OCI-LY7 (cell line): ENCODE results near the gene MECR. TPM values are rescaled to one million over a fixed set of nuclear protein-coding genes. Genes with fewer than 3 reads are reported as not detected.

Source experiments
- BruUV-seq: library from RNA; stranded (reverse); fragments of 400-500 nt; replicated peaks from 2 replicates; lab custom pipeline; 2021; lab: Mats Ljungman, UMichigan
- CTCF ChIA-PET: fragments of 300-600 bp; sonication (Branson Sonifier 250); formaldehyde crosslinking; loops from one replicate; lab custom pipeline; 2022; ENCODE audit warnings: antibody characterized with exemption; ENCODE audit not compliant: unreplicated experiment; lab: Charles Lee
- POLR2A ChIA-PET: fragments of 300-600 bp; sonication (Branson Sonifier 250); formaldehyde crosslinking; loops from one replicate; lab custom pipeline; 2022; ENCODE audit warnings: antibody characterized with exemption; lab: Charles Lee
- DNase-seq: peaks from one replicate; pipeline ENCODE4 v3.0.0-alpha.2; 2015; ENCODE audit warnings: low spot score
- H2AFZ ChIP-seq: fragments of 200-600 bp; sonication (generic), shearing (Covaris generic); 2 replicates; pipeline ENCODE4 v1.6.1; 2014; ENCODE audit warnings: mild to moderate bottlenecking, antibody characterized with exemption, low read length, moderate library complexity
- H3K27ac ChIP-seq: fragments of 200-600 bp; sonication (generic); 2 replicates; pipeline ENCODE4 v1.5.1; 2014; ENCODE audit warnings: mixed run types, low read depth, mild to moderate bottlenecking, moderate library complexity, low read length, inconsistent platforms; ENCODE audit not compliant: poor library complexity, severe bottlenecking
- H3K36me3 ChIP-seq: fragments of 200-600 bp; sonication (generic); 2 replicates; pipeline ENCODE4 v1.6.1; 2014; ENCODE audit warnings: mild to moderate bottlenecking, antibody characterized with exemption, low read length, moderate library complexity, mixed read lengths; ENCODE audit not compliant: insufficient read depth
- H3K4me1 ChIP-seq: fragments of 200-600 bp; sonication (generic); 2 replicates; pipeline ENCODE4 v1.5.1; 2014; ENCODE audit warnings: mild to moderate bottlenecking, low read length; ENCODE audit not compliant: insufficient read depth, poor library complexity, severe bottlenecking
- H3K4me2 ChIP-seq: fragments of 200-600 bp; sonication (generic); 2 replicates; pipeline ENCODE4 v1.6.1; 2014; ENCODE audit warnings: mild to moderate bottlenecking, low read length
- H3K4me3 ChIP-seq: fragments of 200-600 bp; sonication (generic); 2 replicates; pipeline ENCODE4 v1.5.1; 2014; ENCODE audit warnings: mild to moderate bottlenecking, low read depth, low read length; ENCODE audit not compliant: poor library complexity, severe bottlenecking
- H3K79me2 ChIP-seq: fragments of 200-600 bp; sonication (generic); 2 replicates; pipeline ENCODE4 v1.6.1; 2016; ENCODE audit warnings: low read depth, mild to moderate bottlenecking, low read length, moderate library complexity, mixed read lengths; ENCODE audit not compliant: insufficient read depth
- H3K9me2 ChIP-seq: fragments of 200-600 bp; sonication (generic); 2 replicates; pipeline ENCODE4 v1.6.1; 2016; ENCODE audit warnings: mild to moderate bottlenecking, low read length, mixed read lengths; ENCODE audit not compliant: insufficient read depth
- H3K9me3 ChIP-seq: fragments of 200-600 bp; sonication (generic); 2 replicates; pipeline ENCODE4 v1.6.1; 2014; ENCODE audit warnings: mild to moderate bottlenecking, mixed run types, low read length, mixed read lengths
- H4K20me1 ChIP-seq: fragments of 200-600 bp; sonication (generic); 2 replicates; pipeline ENCODE4 v1.6.1; 2014; ENCODE audit warnings: mild to moderate bottlenecking, antibody characterized with exemption, low read length, moderate library complexity, mixed read lengths; ENCODE audit not compliant: insufficient read depth
- CTCF ChIP-seq: fragments of 200-600 bp; sonication (generic); conservative IDR thresholded peaks from 2 replicates; pipeline ENCODE4 v1.5.1; 2014; ENCODE audit warnings: mild to moderate bottlenecking, antibody characterized with exemption, low read length, moderate library complexity, mixed read lengths
- EZH2phosphoT487 ChIP-seq: fragments of 200-600 bp; sonication (generic); IDR thresholded peaks from 2 replicates; pipeline ENCODE4 v1.6.1; 2018; ENCODE audit warnings: low read depth, borderline replicate concordance, mild to moderate bottlenecking, mixed run types, antibody characterized with exemption, low read length, moderate library complexity, mixed read lengths
- intact Hi-C: fragments of 100-400 bp; cut with micrococcal nuclease; formaldehyde crosslinking; loops from one replicate; pipeline ENCODE4 v1.10.0; 2022; ENCODE audit not compliant: unreplicated experiment
- total RNA-seq, 2 experiments: library from RNA; depleted of rRNA in 1 of 2; stranded (reverse); fragments of >200 nt in 1 of 2; shearing (Covaris generic) in 1 of 2; gene quantifications; 2 replicates each; pipeline ENCODE4 v1.2.3, GENCODE V29; 2014 to 2022

Gene MECR
- total RNA-seq, 2 experiments from 2014 or later: 33.3 to 33.5 TPM

GRCh38 chr1:29279406-29279805 lies 48.7 kb upstream of the MECR start:
- no peak overlapping the region for H3K27ac ChIP-seq
- peaks cover 9% of the 10 kb centered on the region for H3K4me1 ChIP-seq
- H3K4me2 ChIP-seq: no peak overlapping the region
- no peak overlapping the region for H3K4me3 ChIP-seq
- H2AFZ ChIP-seq: no peak overlapping the region
- ChIA-PET CTCF (no interaction called here), POLR2A (no interaction called here)
- H4K20me1 ChIP-seq: no peaks in the 10 kb centered on the region
- BruUV-seq: no TSS peak
- H3K9me2 ChIP-seq: no peaks in the 10 kb centered on the region
- DNase-seq: no peak
- no peaks in the 10 kb centered on the region for H3K36me3 ChIP-seq
- TF ChIP-seq CTCF (no peak), EZH2phosphoT487 (no peak)
- H3K79me2 ChIP-seq: no peaks in the 10 kb centered on the region
- no peaks in the 10 kb centered on the region for H3K9me3 ChIP-seq
- intact Hi-C loops: no loop called here

GRCh38 chr1:29278124-29278523 lies 47.4 kb upstream of the MECR start:
- Histone ChIP-seq H2AFZ (no peak overlapping the region), H4K20me1 (no peaks in the 10 kb centered on the region), H3K79me2 (no peaks in the 10 kb centered on the region), H3K27ac (no peak overlapping the region), H3K4me1 (no peaks in the 10 kb centered on the region), H3K4me2 (no peak overlapping the region), H3K9me2 (no peaks in the 10 kb centered on the region), H3K4me3 (no peak overlapping the region), H3K9me3 (no peaks in the 10 kb centered on the region), H3K36me3 (no peaks in the 10 kb centered on the region)
- TF ChIP-seq EZH2phosphoT487 (no peak), CTCF (no peak)
- ChIA-PET POLR2A (no interaction called here), CTCF (no interaction called here)
- no peak for DNase-seq
- intact Hi-C loops: no loop called here
- BruUV-seq: no TSS peak

GRCh38 chr1:29275435-29275834 lies 44.7 kb upstream of the MECR start:
- Histone ChIP-seq H3K4me3 (no peak overlapping the region), H2AFZ (no peak overlapping the region), H3K36me3 (no peaks in the 10 kb centered on the region), H3K9me2 (no peaks in the 10 kb centered on the region), H3K9me3 (no peaks in the 10 kb centered on the region), H3K4me1 (no peaks in the 10 kb centered on the region), H3K27ac (no peak overlapping the region), H3K4me2 (no peak overlapping the region), H4K20me1 (no peaks in the 10 kb centered on the region), H3K79me2 (no peaks in the 10 kb centered on the region)
- ChIA-PET CTCF (no interaction called here), POLR2A (interaction anchor here (0.6 kb wide), 2 partner anchors 9 to 61 kb away, joined by 3 read pairs; no protein-coding TSS in a partner anchor)
- BruUV-seq: no TSS peak
- DNase-seq: no peak
- intact Hi-C loops: no loop called here
- TF ChIP-seq EZH2phosphoT487: no peak
